SK-N-SH treated with all-trans-retinoic acid at 6 μM for 48 hours (cell line): ENCODE data around the gene VGF.

Experiments
- ISL1 ChIP-seq: fragments of 250-450 bp; sonication (Bioruptor Pico); IDR thresholded peaks from 2 replicates; pipeline ENCODE4 v2.1.2; 2022; ENCODE audit warnings: mild to moderate bottlenecking, moderate library complexity
- PATZ1 ChIP-seq: fragments of 250-450 bp; sonication (Bioruptor Pico); IDR thresholded peaks from 2 replicates; pipeline ENCODE4 v1.8.0; 2020; ENCODE audit warnings: mild to moderate bottlenecking, moderate library complexity, borderline replicate concordance
- SNAI2 ChIP-seq: fragments of 250-450 bp; sonication (Bioruptor Pico); IDR thresholded peaks from 2 replicates; pipeline ENCODE4 v1.5.0; 2020; ENCODE audit warnings: mild to moderate bottlenecking, moderate library complexity
- ZFP3 ChIP-seq: fragments of 250-450 bp; sonication (Bioruptor Pico); IDR thresholded peaks from 2 replicates; pipeline ENCODE4 v1.5.0; 2020; ENCODE audit warnings: mild to moderate bottlenecking, moderate library complexity

- TF ChIP-seq ZFP3 (no peak), SNAI2 (CRISPR knock-in tag) (no peak), PATZ1 (no peak), ISL1 (CRISPR knock-in tag) (no peak)
Measured at GRCh38 chr7:101179713-101180112, 14.3 kb upstream of the VGF start.
